ENCODE data around the gene UVRAG.

GRCh38 chr11:75852406-75853017 is 37.5 kb downstream of the UVRAG start:
- TF ChIP-seq CTCF (IDR thresholded peaks at IDR 0.05) = no peak
- TF ChIP-seq REST (IDR thresholded peaks at IDR 0.05; ENCODE audit: insufficient read depth in 1 of 2, low read depth in 2 of 2, low read length in 1 of 2) = no peak
- no peak for TF ChIP-seq POLR2AphosphoS5 (IDR thresholded peaks at IDR 0.05; ENCODE audit: low read depth, low read length)
- no peak for TF ChIP-seq TCF7L2 (IDR thresholded peaks at IDR 0.05; ENCODE audit: low read depth, low read length)

All from Panc1 (cell line).